Lung (tissue), 12 donors: ENCODE results near the gene GRID2. TPM values are rescaled to one million over a fixed set of nuclear protein-coding genes. Genes with fewer than 3 reads are reported as not detected.
A peak's percentile ranks its signal among the peaks of the same experiment; 100 is the strongest.
"Not testable (repeated sequence)": the region's sequence is repeated elsewhere in the genome, so short reads cannot be mapped to it uniquely, and the experiment has no call there.

ENCODE experiments used
- ATAC-seq: fragments of 200-7000 bp; cut with Tn5 transposase; one replicate; pipeline ENCODE4 v1.9.1; 2020; ENCODE audit warnings: moderate number of reproducible peaks; ENCODE audit not compliant: insufficient read depth, low FRiP score
- DNase-seq, 3 donors: peaks; one replicate each; pipeline ENCODE4 v3.0.0-alpha.2; 2013 to 2017
- H3K27ac ChIP-seq, 2 donors: one replicate each; pipeline ENCODE4 v1.5.1; 2013; ENCODE audit warnings: mild to moderate bottlenecking in 2 of 2, moderate library complexity in 2 of 2, control low read depth in 1 of 2, inconsistent platforms in 1 of 2, low read depth in 1 of 2, low read length in 1 of 2
- H3K27me3 ChIP-seq, 3 donors: one replicate each; pipeline ENCODE4 v1.5.1; 2013; ENCODE audit warnings: low read length in 2 of 3; ENCODE audit not compliant: control insufficient read depth in 3 of 3, insufficient read depth in 3 of 3
- H3K36me3 ChIP-seq, 4 donors: one replicate each; pipeline ENCODE4 v1.5.1; 2013; ENCODE audit warnings: low read length in 4 of 4, mild to moderate bottlenecking in 1 of 4, moderate library complexity in 1 of 4; ENCODE audit not compliant: control insufficient read depth in 4 of 4, insufficient read depth in 4 of 4
- H3K4me1 ChIP-seq, 5 donors: one replicate each; pipeline ENCODE4 v1.5.1; 2013; ENCODE audit warnings: low read length in 5 of 5, mild to moderate bottlenecking in 2 of 5, moderate library complexity in 1 of 5; ENCODE audit not compliant: control insufficient read depth in 5 of 5, insufficient read depth in 5 of 5
- H3K4me3 ChIP-seq: one replicate; pipeline ENCODE4 v1.5.1; 2013; ENCODE audit warnings: mild to moderate bottlenecking, control low read depth, moderate library complexity
- H3K9ac ChIP-seq, 2 donors: one replicate each; pipeline ENCODE4 v1.5.1; 2013; ENCODE audit warnings: low read length in 2 of 2, control low read depth in 1 of 2; ENCODE audit not compliant: insufficient read depth in 1 of 2
- H3K9me3 ChIP-seq, 4 donors: one replicate each; pipeline ENCODE4 v1.5.1; 2013; ENCODE audit warnings: low read length in 3 of 4, mild to moderate bottlenecking in 1 of 4, moderate library complexity in 1 of 4; ENCODE audit not compliant: control insufficient read depth in 4 of 4, insufficient read depth in 3 of 4
- WGBS, 2 donors: extraction: QIAGEN DNeasy Blood & Tissue Kit; methylation state at CpG; one replicate each; pipeline ENCODE4 v1.1.7; 2013; 5-methylcytosine and 5-hydroxymethylcytosine counted together
- polyA plus RNA-seq, 2 donors: library from polyadenylated mRNA; stranded (reverse); fragments of 200-250 nt; gene quantifications; one replicate each; pipeline ENCODE4 v1.2.1, GENCODE V29; 2013
- total RNA-seq, 2 donors: library from RNA; depleted of rRNA in 1 of 2; stranded (reverse); fragments of >200 nt in 1 of 2; gene quantifications; one replicate each; pipeline ENCODE4 v1.2.1, GENCODE V29; 2014 to 2021
- TF ChIP-seq, protein P1 (sequence below): IDR thresholded peaks from 2 replicates; pipeline ENCODE4 v1.5.1; 2012; ENCODE audit warnings: mild to moderate bottlenecking; ENCODE audit errors: control extremely low read depth, extremely low read depth
- donor health status: control.
- donor health status: control.
- donor health status: Bipolar disorder and iron deficiency.
- donor health status: healthy.
- donor health status: DM: yes; HTN: yes; CAD: no.

Gene GRID2
- total and polyA plus RNA-seq, 4 donors, result 0.09 to 1.3 TPM; not detected in 2

DNA sequence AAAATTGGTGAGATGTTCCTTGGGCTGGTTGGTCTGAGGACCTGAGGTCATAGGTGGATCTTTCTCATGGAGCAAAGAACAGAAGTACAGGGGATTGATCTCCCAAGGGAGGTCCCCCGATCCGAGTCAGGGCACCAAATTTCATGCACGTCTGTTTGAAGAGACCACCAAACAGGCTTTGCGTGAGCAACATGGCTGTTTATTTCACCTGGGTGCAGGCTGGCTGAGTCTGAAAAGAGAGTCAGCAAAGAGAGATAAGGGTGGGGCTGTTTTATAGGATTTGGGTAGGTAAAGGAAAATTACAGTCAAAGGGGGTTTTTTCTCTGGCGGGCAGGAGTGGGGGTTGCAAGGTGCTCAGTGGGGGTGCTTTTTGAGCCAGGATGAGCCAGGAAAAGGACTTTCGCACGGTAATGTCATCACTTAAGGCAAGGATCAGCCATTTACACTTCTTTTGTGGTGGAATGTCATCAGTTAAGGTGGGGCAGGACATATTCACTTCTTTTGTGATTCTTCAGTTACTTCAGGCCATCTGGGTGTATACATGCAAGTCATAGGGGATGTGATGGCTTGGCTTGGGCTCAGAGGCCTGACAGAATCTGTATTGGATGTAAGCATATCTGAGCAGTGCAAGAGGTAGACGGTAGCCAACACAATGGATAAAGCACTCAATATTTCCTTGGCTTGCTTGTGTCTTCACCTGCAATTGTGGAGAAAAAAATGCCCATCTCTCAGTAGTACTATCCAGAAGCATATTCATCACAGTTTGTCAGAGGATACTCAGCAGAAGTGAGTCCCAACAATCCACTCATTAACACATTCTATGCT, 26.5 kb upstream of the GRID2 start:
- H3K27me3 ChIP-seq, ATAC-seq: not testable (repeated sequence)
- 86 to 94% methylated on average over 8 of the region's 8 CpGs for WGBS, 2 donors

DNA sequence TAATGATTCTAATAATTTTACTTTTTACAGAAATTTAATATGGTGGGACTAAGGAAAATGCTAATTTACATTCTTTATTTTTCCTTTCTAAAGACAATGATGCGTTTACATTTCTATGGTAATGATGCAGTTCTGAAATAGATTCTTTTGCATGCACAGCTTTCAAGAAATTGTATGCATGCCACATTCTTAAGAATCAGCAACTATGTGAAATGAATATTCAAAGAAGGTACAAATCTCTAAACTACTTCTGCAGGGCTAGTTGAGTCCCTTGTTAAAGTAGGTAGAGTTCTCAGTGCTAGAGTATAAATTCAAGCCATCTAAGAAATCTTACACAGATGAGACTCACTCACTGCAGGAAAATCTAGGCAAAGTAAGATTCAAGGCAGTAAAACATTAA, 24.5 kb upstream of the GRID2 start:
- DNase-seq (no peak), ATAC-seq (no peak)
- H3K9ac ChIP-seq, result no peak overlapping the region
- WGBS, 2 donors, result 96% methylated on average over 1 of the region's 1 CpG
- H3K27me3 ChIP-seq, result no peaks in the 10 kb centered on the region
- H3K9me3 ChIP-seq, result peaks cover 0 to 2% (median 0%) of the 10 kb centered on the region in 4 donors
- TF ChIP-seq, protein P1, sequence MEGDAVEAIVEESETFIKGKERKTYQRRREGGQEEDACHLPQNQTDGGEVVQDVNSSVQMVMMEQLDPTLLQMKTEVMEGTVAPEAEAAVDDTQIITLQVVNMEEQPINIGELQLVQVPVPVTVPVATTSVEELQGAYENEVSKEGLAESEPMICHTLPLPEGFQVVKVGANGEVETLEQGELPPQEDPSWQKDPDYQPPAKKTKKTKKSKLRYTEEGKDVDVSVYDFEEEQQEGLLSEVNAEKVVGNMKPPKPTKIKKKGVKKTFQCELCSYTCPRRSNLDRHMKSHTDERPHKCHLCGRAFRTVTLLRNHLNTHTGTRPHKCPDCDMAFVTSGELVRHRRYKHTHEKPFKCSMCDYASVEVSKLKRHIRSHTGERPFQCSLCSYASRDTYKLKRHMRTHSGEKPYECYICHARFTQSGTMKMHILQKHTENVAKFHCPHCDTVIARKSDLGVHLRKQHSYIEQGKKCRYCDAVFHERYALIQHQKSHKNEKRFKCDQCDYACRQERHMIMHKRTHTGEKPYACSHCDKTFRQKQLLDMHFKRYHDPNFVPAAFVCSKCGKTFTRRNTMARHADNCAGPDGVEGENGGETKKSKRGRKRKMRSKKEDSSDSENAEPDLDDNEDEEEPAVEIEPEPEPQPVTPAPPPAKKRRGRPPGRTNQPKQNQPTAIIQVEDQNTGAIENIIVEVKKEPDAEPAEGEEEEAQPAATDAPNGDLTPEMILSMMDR, result no peak
- H3K4me1 ChIP-seq, result no peaks in the 10 kb centered on the region
- H3K36me3 ChIP-seq, result no peaks in the 10 kb centered on the region
- no peak overlapping the region for H3K4me3 ChIP-seq
- H3K27ac ChIP-seq, result no peak overlapping the region

More for the DNA sequence above, 26.5 kb upstream of the GRID2 start:
- not testable (repeated sequence) for DNase-seq, H3K9me3 ChIP-seq, H3K27ac ChIP-seq, H3K36me3 ChIP-seq, H3K4me1 ChIP-seq, H3K9ac ChIP-seq, H3K4me3 ChIP-seq

DNA sequence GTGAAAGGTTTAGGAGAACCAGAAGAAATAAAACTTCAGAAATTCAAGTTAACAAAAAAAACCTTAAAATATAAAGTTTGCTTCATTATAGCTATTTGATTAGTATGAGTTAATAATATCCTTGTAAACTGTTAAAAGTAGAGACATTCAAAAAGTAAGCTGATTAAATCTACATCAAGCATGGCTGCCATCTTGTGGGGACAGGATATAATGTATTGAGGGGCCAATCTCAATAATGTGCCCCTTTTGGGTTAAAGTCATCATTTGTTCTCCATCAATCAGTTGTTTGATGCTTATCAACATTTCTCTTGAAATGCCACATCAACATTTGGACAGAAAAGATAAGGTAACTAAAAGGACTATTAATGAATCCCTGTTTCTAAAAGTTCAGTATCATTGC, 4.6 kb upstream of the GRID2 start:
- Histone ChIP-seq H3K27me3 (peaks cover 0 to 21% (median 20%) of the 10 kb centered on the region in 3 donors), H3K27ac (no peak overlapping the region), H3K4me1 (peaks cover 0 to 4% (median 0%) of the 10 kb centered on the region in 5 donors), H3K9ac (no peak overlapping the region), H3K4me3 (no peak overlapping the region), H3K9me3 (no peaks in the 10 kb centered on the region), H3K36me3 (no peaks in the 10 kb centered on the region)
- ATAC-seq (no peak), DNase-seq (peak in 2 of 3 donors; percentile 13 to 16)
- TF ChIP-seq, protein P1, result no peak

DNA sequence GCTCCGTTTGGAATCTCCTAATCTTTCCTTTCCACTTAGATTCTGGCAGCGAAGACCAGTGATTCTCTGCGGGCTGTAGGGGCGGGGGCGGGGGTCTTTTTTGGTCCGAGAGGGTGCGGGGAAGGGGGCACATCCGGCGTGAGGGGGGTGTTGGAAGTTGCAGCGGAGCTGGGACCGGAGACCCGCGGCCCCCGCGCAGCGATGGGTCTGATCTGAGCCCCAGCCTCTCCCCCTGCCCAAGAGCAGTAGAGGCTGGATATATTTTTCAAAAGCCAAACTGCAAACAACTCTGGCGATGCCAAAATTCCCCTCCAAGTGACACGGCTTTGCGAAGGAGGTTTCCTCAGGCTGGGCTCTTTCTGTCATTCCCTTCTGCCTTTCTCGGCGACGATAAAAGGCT, 355 bp downstream of the GRID2 start:
- 1 to 2% methylated on average over 22 of the region's 22 CpGs for WGBS, 2 donors
- Histone ChIP-seq H3K36me3 (no peaks in the 10 kb centered on the region), H3K4me3 (no peak overlapping the region), H3K9me3 (peaks cover 0 to 4% (median 0%) of the 10 kb centered on the region in 4 donors), H3K27me3 (peaks cover 0 to 48% (median 40%) of the 10 kb centered on the region in 3 donors), H3K9ac (peak overlapping the region in 1 of 2 donors; percentile 14), H3K27ac (no peak overlapping the region), H3K4me1 (peaks cover 0 to 18% (median 5%) of the 10 kb centered on the region in 5 donors)
- TF ChIP-seq, protein P1, result no peak
- DNase-seq (peak in 2 of 3 donors; percentile 15 to 48), ATAC-seq (no peak)
